Measurements from ENCODE around the gene CD207.

The CD207 gene

DNA sequence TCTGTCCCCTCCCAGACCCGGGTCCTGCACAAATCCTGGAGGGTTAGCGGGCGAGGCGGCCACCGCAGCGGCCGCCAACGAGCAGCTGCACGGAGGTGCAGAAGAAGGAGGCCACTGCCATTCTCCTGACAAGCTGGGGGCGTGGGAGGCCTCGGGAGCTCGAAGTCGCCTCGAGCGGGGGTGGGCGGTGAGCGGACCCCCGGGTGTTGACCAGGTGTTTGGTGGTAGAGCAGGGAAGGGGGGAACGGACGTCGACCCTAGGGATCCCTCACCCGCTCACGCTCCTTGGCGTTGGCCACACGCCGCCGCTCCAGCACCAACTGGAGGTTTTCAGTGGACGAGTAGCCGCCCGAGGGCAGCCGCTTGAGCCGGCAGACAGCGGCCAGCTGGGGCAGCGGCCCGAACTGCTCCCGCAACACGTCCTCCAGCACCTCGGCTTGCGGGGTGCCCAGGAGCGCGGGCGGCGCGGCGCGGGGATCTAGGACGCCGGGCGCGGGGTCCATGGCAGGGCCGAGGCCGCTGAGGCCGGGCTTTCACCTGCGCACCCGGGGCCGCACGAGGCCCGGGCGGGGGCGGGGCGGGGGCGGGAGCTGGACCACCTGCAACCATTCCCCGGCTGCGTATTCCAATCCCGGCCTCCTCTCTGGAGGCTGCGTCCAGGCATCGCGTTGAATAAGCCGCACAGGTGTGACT lies 45.3 kb downstream of the CD207 start, which contains the start of gene FIGLA:
Gene FIGLA, minus strand, starts transcription at position 508 of the 693 bp plus-strand sequence. Its CDS starts 5 bp downstream, at position 503.
- DNase-seq = no peak

- peak; percentile 46 for DNase-seq
Observed at GRCh38 chr2:70789304-70790135, 46.1 kb downstream of the CD207 start.

DNA sequence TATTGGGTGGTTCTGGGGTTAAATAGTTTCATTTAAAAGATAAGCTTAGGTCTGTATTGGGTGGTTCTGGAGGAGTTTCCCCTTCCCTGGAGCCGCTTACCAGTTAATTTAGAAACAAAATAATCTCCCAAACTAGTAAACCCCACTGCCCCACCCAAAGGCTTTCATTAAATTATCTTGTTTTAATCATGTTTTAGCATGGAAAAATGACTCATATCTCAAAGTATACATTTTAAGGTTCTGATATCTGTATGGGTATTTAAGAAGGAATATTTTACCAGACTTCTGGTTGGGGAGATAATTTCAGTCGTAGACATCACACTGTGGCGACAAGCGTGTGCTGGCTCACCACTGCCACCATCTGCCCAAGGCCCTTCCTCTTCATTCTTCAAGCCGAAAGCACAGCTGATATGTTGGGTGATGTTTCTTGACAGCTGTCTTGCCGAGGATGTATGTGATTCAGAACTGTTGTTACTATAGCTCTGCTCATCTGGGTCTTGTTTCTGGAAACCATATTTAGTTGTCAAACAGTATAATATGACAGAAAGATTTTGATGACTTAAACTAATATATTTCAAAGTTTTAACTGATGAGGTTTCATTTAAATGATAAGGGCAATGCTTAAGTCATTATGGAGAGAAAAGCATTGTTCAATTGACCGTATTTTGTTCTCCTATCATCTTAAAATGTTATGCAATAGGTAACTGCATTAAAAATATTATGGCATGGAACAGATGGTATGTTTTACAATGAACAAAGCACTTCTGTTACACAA lies 50.3 kb downstream of the CD207 start:
- peak; percentile 46 for DNase-seq

DNA sequence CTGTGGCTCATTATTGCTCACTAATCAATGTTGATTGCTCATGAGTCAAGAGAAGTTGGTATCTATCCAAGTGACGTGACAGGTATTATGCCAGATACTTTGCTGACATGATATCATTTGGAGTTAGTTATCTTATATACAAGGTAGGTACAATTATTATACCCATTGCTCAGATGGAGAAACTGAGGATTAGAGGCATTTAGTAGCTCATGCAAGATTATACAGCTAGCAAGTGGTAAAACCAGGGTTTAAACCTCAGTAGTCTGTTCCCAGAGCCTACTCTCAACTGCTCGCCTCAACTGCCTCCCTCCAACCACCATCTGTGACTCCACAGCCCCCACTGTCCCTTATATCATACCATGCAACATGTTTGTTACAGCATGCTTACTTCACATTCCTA lies 51.3 kb downstream of the CD207 start:
- DNase-seq = no peak
